T-cell (primary cell): Measurements from ENCODE around the gene TMEM125. TPM values are rescaled to one million over a fixed set of nuclear protein-coding genes. Genes with fewer than 3 reads are reported as not detected.

Experiments
- ATAC-seq, 4 experiments: fragments of 200-7000 bp in 3 of 4; fragments of 150-1000 bp in 1 of 4; cut with Tn5 transposase; replicated peaks in 1 of 4; 1 replicate in 3 of 4; 2 replicates in 1 of 4; pipeline ENCODE4 v1.10.0; 2021; ENCODE audit warnings: moderate library complexity in 3 of 4, mild to moderate bottlenecking in 2 of 4, moderate number of reproducible peaks in 1 of 4
- CTCF ChIA-PET, 2 donors: fragments of 300-600 bp; sonication (Branson Sonifier 250); formaldehyde crosslinking; loops; one replicate each; lab custom pipeline; 2022; ENCODE audit warnings: antibody characterized with exemption in 2 of 2; lab: Charles Lee
- POLR2A ChIA-PET, 2 donors: fragments of 300-600 bp; sonication (Branson Sonifier 250); formaldehyde crosslinking; loops; one replicate each; lab custom pipeline; 2022; ENCODE audit warnings: antibody characterized with exemption in 2 of 2; lab: Charles Lee
- DNase-seq, 35 experiments: peaks; one replicate each; pipeline versions ENCODE4 v3.0.0 to v3.0.0-alpha.2; 2013 to 2023
- H3K27ac ChIP-seq: one replicate; pipeline ENCODE4 v1.5.1; 2013; ENCODE audit warnings: low read length
- H3K27me3 ChIP-seq, 2 experiments: replicated peaks in 1 of 2; 1 replicate in 1 of 2; 2 replicates in 1 of 2; pipeline versions ENCODE4 v1.6.1 to v1.7.0; 2013; ENCODE audit warnings: low read length in 1 of 2, mixed read lengths in 1 of 2; ENCODE audit not compliant: control insufficient read depth in 2 of 2, insufficient read depth in 2 of 2; ENCODE audit errors: extremely low read depth in 1 of 2
- H3K36me3 ChIP-seq, 2 donors: 1 replicate in 1 of 2; 2 replicates in 1 of 2; pipeline versions ENCODE4 v1.6.1 to v1.7.0; 2013; ENCODE audit warnings: low read length in 1 of 2; ENCODE audit not compliant: control insufficient read depth in 2 of 2, insufficient read depth in 1 of 2; ENCODE audit errors: extremely low read depth in 1 of 2
- H3K4me1 ChIP-seq, 2 experiments: 1 replicate in 1 of 2; 2 replicates in 1 of 2; pipeline versions ENCODE4 v1.6.1 to v1.7.0; 2013; ENCODE audit warnings: low read length in 2 of 2, mixed read lengths in 1 of 2; ENCODE audit not compliant: insufficient read depth in 2 of 2, control insufficient read depth in 1 of 2; ENCODE audit errors: extremely low read depth in 1 of 2
- H3K4me3 ChIP-seq, 2 donors: 1 replicate in 1 of 2; 2 replicates in 1 of 2; pipeline versions ENCODE4 v1.5.1 to v1.7.0; 2013; ENCODE audit warnings: mild to moderate bottlenecking in 2 of 2, low read length in 1 of 2, moderate library complexity in 1 of 2; ENCODE audit not compliant: control insufficient read depth in 1 of 2; ENCODE audit errors: extremely low read depth in 1 of 2
- H3K9me3 ChIP-seq: 2 replicates; pipeline ENCODE4 v1.7.0; 2013
- H3K27ac Mint-ChIP-seq, 2 donors: one replicate each; pipeline ENCODE4 v1.8.0; 2020 to 2021; ENCODE audit warnings: mild to moderate bottlenecking in 2 of 2, mixed read lengths in 2 of 2
- H3K27me3 Mint-ChIP-seq, 2 donors: one replicate each; pipeline ENCODE4 v1.8.0; 2021 to 2022; ENCODE audit warnings: mixed read lengths in 2 of 2
- H3K36me3 Mint-ChIP-seq: one replicate; pipeline ENCODE4 v1.8.0; 2021; ENCODE audit warnings: mixed read lengths
- H3K4me1 Mint-ChIP-seq, 3 donors: one replicate each; pipeline ENCODE4 v1.8.0; 2020 to 2022; ENCODE audit warnings: mixed read lengths in 3 of 3, mild to moderate bottlenecking in 1 of 3
- H3K4me3 Mint-ChIP-seq, 3 donors: one replicate each; pipeline ENCODE4 v1.8.0; 2020 to 2022; ENCODE audit warnings: mild to moderate bottlenecking in 3 of 3, mixed read lengths in 3 of 3, moderate library complexity in 3 of 3
- H3K9me3 Mint-ChIP-seq, 3 donors: one replicate each; pipeline ENCODE4 v1.8.0; 2020 to 2022; ENCODE audit warnings: mixed read lengths in 3 of 3
- WGBS: methylation state at CpG from one replicate; pipeline ENCODE4 v1.1.5; 2013; ENCODE audit warnings: missing lambda C conversion rate; ENCODE audit not compliant: insufficient coverage; 5-methylcytosine and 5-hydroxymethylcytosine counted together
- total RNA-seq, 35 experiments: library from RNA in 6 of 35; stranded (reverse) in 6 of 35; fragments of 120-200 nt in 1 of 35; gene quantifications; one replicate each; pipeline versions ENCODE4 v1.2.1 to v1.2.4 and lab custom pipeline; 2013 to 2026

The TMEM125 gene
- total RNA-seq, 5 donors from 2014 or later (not counting 1 experiment from before 2014, with no cell fraction given) = 0.20 to 0.46 (median 0.35) TPM; not detected in 2

DNA sequence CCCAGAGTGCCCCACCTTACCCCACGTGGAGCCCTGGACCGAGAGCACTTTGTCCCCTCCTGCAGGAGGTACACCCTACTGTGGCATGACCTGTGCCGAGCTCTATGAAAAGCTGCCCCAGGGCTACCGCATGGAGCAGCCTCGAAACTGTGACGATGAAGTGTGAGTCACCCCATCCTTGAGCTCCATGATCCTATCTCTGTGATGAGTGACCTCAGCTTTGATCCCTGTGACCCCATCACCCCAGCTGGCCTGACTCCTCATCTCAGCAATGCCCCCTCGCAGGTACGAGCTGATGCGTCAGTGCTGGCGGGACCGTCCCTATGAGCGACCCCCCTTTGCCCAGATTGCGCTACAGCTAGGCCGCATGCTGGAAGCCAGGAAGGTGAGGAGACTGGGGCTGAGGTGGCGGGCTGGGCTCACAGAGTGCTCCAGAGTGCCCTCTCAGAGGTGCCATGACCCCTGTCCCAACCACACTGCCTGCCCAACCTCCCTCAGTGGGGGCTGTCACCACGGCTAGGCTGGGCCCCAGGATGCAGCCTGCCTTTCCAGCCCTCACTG is 51.6 kb downstream of the TMEM125 start:
- Mint-ChIP-seq H3K9me3 (peaks cover 10 to 18% (median 10%) of the 10 kb centered on the region in 3 donors), H3K4me3 (no peak overlapping the region), H3K27me3 (no peaks in the 10 kb centered on the region), H3K4me1 (peaks cover 0 to 12% (median 0%) of the 10 kb centered on the region in 3 donors), H3K27ac (no peak overlapping the region), H3K36me3 (peaks cover 9% of the 10 kb centered on the region)
- Histone ChIP-seq H3K36me3 (no peaks in the 10 kb centered on the region), H3K27ac (no peak overlapping the region), H3K4me3 (no peak overlapping the region), H3K27me3 (peaks cover 0 to 3% of the 10 kb centered on the region in 2 experiments), H3K9me3 (peaks cover 2% of the 10 kb centered on the region), H3K4me1 (no peaks in the 10 kb centered on the region)
- WGBS = 90% methylated on average over 15 of the region's 16 CpGs
- no peak for ATAC-seq
- ChIA-PET CTCF (interaction anchor here (0.6 to 1.2 kb wide), 2 partner anchors 91 to 93 kb away, joined by 3 read pairs; no protein-coding TSS in a partner anchor), POLR2A (no interaction called here)
- no peak for DNase-seq

DNA sequence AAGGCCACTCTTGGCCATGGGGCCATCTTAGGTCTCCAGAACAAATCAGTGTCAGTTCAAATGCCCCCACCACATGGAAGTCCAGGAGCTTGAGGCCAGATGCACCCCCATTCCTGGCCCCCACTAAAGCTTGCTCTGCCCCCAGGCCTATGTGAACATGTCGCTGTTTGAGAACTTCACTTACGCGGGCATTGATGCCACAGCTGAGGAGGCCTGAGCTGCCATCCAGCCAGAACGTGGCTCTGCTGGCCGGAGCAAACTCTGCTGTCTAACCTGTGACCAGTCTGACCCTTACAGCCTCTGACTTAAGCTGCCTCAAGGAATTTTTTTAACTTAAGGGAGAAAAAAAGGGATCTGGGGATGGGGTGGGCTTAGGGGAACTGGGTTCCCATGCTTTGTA is 52.7 kb downstream of the TMEM125 start:
- H3K4me3 ChIP-seq = no peak overlapping the region
- ATAC-seq (no peak), DNase-seq (no peak)
- 81% methylated on average over 5 of the region's 5 CpGs for WGBS
- H3K4me1 Mint-ChIP-seq = peaks cover 7 to 21% (median 8%) of the 10 kb centered on the region in 3 donors
- no peaks in the 10 kb centered on the region for H3K27me3 Mint-ChIP-seq
- H3K4me3 Mint-ChIP-seq = no peak overlapping the region
- ChIA-PET POLR2A (no interaction called here), CTCF (interaction anchor here in 1 of 2 donors (0.6 kb wide), 1 partner anchor 36 kb away, joined by 4 read pairs; the partner anchor contains the start of gene CDC20)
- H3K27ac Mint-ChIP-seq = no peak overlapping the region
- no peaks in the 10 kb centered on the region for H3K36me3 ChIP-seq
- H3K27ac ChIP-seq = no peak overlapping the region
- peaks cover 2% of the 10 kb centered on the region for H3K9me3 ChIP-seq
- H3K27me3 ChIP-seq = no peaks in the 10 kb centered on the region
- H3K36me3 Mint-ChIP-seq = peaks cover 9% of the 10 kb centered on the region
- peaks cover 10 to 19% (median 10%) of the 10 kb centered on the region in 3 donors for H3K9me3 Mint-ChIP-seq
- H3K4me1 ChIP-seq = peaks cover 0 to 4% of the 10 kb centered on the region in 2 experiments

Other genes with a start within 250 kb of the TMEM125 start
- 10 to 100 TPM; 18.4 to 38.1 (median 31.2) TPM for gene EBNA1BP2, start 97.7 kb upstream of the TMEM125 start, total RNA-seq
- under 1 TPM in 1 of 5 donors, not detected in 4; 0.07 TPM for gene CFAP57, start 97.7 kb upstream of the TMEM125 start, total RNA-seq
- under 1 TPM in 2 of 5 donors, not detected in 3; 0.16 to 0.32 TPM for gene C1orf210, start 15.6 kb downstream of the TMEM125 start, total RNA-seq
- gene TIE1, start 31.0 kb downstream of the TMEM125 start, total RNA-seq = 1 to 10 TPM in 1 of 5 donors, under 1 TPM in 4; 0.26 to 1.9 (median 0.32) TPM
- gene MPL, start 67.8 kb downstream of the TMEM125 start, total RNA-seq = under 1 TPM in 3 of 5 donors, not detected in 2; 0.26 to 0.63 (median 0.61) TPM
- gene CDC20, start 89.0 kb downstream of the TMEM125 start, total RNA-seq = 1 to 10 TPM in 4 of 5 donors, under 1 TPM in 1; 0.88 to 2.8 (median 1.9) TPM
- 10 to 100 TPM; 32.3 to 49.2 (median 45.1) TPM for gene ELOVL1, start 98.0 kb downstream of the TMEM125 start, total RNA-seq
- gene MED8, start 119.8 kb downstream of the TMEM125 start, total RNA-seq = 10 to 100 TPM; 11.4 to 32.9 (median 29.5) TPM
- gene SZT2, start 119.9 kb downstream of the TMEM125 start, total RNA-seq = 100 to 1,000 TPM; 106 to 137 (median 130) TPM
- 10 to 100 TPM; 14.9 to 27.4 (median 19.9) TPM for gene HYI, start 183.9 kb downstream of the TMEM125 start, total RNA-seq